IPS-18c (cell line): ENCODE data around the gene CRABP1.
A peak's percentile ranks its signal among the peaks of the same experiment; 100 is the strongest.

ENCODE experiments used
- H3K4me3 ChIP-seq: 2 replicates; pipeline ENCODE4 v1.7.0; 2013; ENCODE audit warnings: low read depth, mild to moderate bottlenecking, low read length, moderate library complexity; ENCODE audit not compliant: insufficient read depth
- H3K9me3 ChIP-seq: one replicate; pipeline ENCODE4 v1.6.1; 2013; ENCODE audit warnings: mild to moderate bottlenecking, low read length, moderate library complexity; ENCODE audit not compliant: control insufficient read depth, insufficient read depth

The CRABP1 gene

DNA sequence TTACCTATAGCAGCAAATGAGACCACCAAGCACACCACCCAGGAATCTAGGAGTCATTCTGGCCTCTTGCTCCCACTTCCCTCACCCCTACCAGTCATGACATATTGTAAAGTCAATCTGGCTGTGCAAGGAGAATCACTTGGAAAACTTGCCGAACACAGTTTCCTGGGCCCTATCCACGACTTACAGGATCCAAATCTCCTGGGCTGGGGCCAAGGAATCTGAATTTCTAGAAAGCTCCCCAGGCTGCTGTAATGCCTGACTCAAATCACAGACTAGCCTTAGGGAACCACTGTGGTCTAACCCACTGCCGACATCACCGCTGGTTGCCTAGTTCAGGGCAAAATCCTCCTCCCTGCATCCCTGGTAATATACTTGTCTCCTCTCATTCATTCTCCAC is 4.2 kb upstream of the CRABP1 start:
- no peak overlapping the region for H3K4me3 ChIP-seq

DNA sequence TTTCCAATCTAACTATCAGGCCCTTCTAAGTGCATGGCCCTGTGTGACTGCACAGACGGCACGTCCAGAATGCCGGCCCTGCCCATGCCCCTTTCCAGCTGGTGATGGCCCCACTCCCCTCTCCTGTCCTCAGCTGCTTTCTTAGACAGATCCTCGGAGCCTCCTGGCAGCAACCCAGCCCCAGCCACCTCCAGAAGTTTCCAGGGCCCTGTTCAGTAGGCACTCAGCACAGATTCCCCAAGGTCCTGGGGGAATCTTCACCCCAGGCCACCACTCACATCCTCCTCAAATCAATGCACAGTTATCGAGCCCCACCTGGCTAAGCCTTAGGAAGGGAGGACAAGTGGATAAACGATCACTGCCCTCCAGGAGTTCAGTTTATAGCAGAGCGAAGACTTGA is 1.4 kb upstream of the CRABP1 start:
- H3K9me3 ChIP-seq, result peaks cover 2% of the 10 kb centered on the region
- no peak overlapping the region for H3K4me3 ChIP-seq

More for the DNA sequence above, 4.2 kb upstream of the CRABP1 start:
- peaks cover 2% of the 10 kb centered on the region for H3K9me3 ChIP-seq

DNA sequence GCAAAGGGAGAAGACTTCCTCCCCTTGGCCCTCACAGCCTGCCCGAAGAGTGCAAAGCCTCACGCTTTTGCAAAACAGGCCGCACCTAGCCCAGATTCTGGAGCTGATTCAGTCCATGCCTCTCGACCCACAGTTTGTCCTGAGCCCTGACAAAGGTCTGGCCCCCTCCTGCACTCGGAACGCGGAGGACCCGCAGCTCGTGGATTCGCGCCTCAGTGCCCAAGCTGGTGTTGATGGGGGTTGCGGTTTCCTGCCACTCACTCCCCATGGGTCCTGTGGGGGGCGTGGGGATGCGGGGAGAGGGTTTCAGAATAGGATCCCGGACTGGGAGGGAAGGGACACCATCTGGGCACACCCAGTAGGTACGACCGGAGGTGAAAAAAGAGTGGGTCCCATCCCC is 594 bp upstream of the CRABP1 start:
- H3K4me3 ChIP-seq, result peak overlapping the region; percentile 84; the same call in 1 of the 2 replicates
- H3K9me3 ChIP-seq, result peaks cover 2% of the 10 kb centered on the region

DNA sequence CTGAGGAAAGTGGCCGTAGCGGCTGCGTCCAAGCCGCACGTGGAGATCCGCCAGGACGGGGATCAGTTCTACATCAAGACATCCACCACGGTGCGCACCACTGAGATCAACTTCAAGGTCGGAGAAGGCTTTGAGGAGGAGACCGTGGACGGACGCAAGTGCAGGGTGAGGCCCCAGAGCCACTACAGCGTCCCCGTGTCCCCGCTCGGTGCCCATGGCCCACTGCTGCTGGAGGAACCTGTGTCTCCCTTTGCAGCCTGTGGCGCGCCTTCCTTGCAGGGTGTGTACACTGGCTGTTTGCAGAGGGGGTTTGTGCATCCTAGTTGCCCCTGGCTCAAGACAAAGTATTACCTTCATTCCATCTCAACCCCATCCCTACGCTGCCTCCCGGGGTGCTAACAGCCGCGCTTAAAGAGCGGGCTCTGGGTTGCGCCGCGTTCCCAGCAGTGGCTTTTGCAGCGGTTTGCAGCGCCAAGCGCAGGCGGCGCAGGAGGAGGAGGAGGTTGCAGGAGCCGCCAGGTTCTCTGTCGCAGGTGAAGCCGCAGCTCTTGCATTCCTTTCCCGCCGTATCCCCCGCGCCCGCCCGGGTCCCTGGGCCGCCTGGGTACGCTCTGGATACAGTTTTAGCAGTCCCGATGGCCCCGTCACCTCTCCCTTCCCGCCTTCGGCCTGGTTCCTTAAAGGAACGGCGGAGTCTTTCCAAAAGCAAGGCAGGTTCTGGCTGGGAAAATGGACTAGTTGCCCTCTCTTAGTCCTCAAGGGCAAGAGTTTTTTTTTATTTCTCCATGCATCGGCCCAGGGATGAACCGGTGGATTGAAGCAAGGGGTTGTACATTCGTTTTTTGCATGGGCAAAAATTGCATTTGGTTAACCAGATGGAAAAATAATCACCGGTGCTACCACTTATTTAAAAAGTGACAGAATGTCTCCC is 1.2 kb downstream of the CRABP1 start:
- Histone ChIP-seq H3K9me3 (no peaks in the 10 kb centered on the region), H3K4me3 (peak overlapping the region; percentile 84)

DNA sequence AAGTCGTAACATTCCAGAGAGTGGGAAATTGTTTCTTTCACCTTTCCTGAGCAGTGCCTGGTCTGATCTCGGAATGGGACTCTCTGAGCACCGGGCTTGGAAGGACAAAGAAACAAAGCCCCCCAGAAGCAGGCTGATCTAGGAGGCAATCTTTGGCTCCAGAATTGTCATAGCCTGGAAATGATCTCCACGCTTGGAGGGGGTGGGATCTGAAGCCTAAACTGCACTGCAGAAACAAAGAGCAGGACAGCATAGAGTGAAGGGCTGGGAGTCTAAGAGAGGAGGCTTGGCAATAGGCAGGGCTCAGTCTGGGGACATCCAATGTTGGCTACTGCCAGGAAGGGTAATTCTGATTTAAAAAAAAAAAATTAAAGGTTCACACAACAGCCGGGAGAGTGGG is 1.9 kb downstream of the CRABP1 start:
- no peak overlapping the region; the same call in 1 of the 2 replicates for H3K4me3 ChIP-seq

DNA sequence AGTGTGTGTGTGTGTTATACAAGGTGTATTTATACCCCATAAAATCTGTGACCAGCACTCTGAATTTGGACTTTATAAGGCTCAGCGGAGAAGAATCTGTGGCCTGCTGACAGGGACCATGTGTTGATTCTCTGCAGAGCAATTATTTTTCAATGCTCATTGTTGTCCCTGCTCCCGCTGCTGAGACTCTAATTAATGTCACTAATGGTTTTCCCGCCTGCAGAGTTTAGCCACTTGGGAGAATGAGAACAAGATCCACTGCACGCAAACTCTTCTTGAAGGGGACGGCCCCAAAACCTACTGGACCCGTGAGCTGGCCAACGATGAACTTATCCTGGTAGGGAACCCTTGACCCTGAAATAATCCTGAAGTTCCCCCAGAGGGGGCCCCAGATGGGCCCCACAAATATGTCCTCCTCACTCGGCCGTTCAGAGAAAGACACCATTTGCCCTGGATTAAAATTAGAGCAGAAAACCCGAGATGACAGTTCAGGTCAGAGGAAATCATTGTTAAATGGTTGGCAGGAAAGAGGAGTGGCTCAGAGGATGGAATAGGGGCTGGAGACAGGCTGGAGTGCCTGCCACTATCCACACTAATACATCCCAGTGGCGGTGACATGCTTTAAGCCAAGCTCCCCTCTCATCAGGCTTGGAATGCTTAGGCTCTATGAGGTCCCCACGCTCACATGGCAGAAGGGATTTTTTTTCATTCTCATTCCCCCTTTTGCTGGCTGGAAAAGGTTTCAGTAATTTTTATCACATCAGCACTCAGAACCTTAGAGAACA is 3.3 kb downstream of the CRABP1 start:
- no peaks in the 10 kb centered on the region for H3K9me3 ChIP-seq
- no peak overlapping the region for H3K4me3 ChIP-seq

More for the DNA sequence above, 1.9 kb downstream of the CRABP1 start:
- H3K9me3 ChIP-seq, result no peaks in the 10 kb centered on the region

DNA sequence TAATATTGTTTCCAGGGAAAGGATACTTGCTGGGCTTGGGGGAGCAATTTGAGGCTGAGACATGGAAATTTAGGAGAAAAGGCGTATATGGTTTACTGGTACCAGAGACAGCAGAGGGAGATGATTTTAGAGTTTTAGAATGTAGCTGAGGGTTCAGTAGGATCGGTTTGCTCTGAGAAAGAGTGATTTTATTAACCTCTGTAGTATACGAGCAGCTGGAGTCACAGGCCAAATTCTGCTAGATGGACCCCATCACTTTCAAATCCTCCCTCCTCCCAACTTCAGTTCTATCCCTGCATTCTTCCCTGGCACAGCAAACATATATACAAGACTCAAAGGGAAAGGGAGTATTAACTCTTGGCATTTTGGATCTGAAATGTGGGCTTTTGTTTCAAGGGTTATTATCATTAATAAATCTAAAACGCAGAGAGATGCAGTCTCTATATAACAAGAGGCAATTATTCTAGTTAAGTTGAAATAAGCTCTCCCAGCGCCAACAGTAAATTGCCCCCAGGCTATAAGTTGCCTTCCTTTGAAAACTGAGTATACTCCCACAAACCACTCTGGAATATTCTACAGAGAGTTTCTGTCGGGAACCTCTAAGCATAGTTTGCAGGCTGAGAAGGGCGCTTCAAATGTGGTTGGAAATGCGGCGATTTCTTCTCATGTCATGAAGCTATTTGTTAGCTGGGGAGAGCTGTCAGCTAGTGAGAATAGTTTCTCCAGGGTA is 5.4 kb downstream of the CRABP1 start:
- H3K4me3 ChIP-seq, result no peak overlapping the region

DNA sequence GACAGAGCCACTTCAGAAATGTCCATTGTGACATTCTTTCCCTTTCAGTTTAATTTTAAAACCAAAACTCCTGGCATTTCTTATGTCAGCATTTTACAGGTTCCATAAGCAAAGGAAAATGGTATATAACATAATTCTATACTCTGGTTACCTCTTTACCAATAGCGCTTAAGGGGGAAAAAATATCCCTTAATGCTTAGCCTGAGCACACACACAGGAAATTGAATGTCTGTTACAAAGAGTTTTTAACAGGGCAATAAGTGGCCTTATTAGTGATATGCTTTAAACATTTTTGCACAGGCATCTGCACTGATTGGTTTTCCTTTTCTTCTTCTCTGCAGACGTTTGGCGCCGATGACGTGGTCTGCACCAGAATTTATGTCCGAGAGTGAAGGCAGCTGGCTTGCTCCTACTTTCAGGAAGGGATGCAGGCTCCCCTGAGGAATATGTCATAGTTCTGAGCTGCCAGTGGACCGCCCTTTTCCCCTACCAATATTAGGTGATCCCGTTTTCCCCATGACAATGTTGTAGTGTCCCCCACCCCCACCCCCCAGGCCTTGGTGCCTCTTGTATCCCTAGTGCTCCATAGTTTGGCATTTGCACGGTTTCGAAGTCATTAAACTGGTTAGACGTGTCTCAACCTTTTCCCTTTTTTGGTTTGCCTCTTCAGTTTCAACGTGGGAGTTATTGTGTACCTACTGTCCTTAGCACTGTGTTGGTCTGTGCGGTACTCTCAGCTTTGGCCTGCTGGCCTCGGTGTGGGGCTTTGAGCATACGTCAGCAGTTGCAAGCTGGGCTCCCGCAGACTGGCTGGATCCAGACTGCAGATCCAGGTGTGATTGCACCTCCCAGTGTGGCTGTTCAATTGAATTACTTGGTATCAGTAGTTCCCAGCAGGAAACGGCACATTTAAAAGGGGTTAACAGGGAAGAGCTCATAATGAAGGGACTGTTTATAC is 7.7 kb downstream of the CRABP1 start:
- H3K4me3 ChIP-seq, result no peak overlapping the region
- H3K9me3 ChIP-seq, result no peaks in the 10 kb centered on the region

More for the DNA sequence above, 5.4 kb downstream of the CRABP1 start:
- H3K9me3 ChIP-seq, result no peaks in the 10 kb centered on the region

DNA sequence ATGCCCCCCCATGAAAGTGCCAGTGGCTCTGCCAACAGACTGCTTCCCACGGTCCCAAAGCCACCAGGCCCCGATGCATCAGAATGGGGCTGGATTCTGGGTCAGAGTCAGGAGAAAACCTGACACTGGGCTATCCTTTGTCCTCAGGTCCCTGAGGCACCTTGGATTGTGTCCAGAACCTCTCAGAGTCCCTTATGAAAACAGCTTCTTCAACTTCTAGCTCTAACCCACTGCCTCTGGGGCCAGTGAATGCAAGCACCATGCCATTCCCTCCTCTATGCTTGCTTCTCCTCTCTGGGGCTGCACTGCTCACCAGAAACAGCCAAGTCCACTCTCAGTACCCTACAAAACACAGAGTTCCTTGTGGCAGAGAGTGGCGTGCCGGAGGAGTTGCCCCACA is 9.9 kb downstream of the CRABP1 start:
- H3K4me3 ChIP-seq, result no peak overlapping the region
- H3K9me3 ChIP-seq, result no peaks in the 10 kb centered on the region

DNA sequence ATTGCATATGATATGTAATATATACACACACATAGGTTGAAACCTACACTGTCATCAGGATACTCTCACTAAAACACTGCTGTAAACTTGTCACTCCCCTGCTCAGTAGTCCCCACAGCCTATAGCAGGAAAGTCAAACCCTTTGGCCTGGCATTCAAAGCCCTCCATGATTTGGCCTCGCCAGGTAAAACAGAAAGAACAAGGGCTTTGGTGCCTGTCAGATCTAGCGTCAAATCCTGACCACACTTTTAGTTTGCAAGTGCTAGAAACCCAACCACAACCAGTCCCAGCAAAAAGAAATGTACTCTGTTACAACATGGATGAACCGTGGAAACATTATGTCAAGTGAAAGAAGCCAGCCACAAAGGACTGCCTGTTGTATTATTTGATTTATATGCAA is 11.4 kb downstream of the CRABP1 start:
- H3K4me3 ChIP-seq, result no peak overlapping the region
- H3K9me3 ChIP-seq, result no peaks in the 10 kb centered on the region

DNA sequence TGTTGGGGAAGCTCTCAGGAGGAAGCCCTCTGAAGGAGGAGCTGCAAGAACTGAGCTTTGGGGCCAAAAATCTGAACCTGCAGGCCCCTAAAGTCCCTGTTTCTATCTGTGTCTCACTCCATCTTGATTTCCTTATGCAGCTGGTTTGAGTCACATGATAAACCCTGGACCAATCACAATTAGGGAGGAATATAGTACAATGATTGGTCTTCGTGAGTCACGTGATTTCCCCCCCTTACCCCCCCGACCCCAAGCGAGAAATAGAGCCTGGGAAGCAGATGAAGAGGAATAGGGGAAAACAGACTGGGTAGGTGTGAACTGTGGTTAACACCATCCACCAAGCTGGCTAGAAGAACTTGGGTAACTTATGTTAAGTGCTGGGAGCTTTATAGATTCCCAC is 12.9 kb downstream of the CRABP1 start:
- no peak overlapping the region for H3K4me3 ChIP-seq

DNA sequence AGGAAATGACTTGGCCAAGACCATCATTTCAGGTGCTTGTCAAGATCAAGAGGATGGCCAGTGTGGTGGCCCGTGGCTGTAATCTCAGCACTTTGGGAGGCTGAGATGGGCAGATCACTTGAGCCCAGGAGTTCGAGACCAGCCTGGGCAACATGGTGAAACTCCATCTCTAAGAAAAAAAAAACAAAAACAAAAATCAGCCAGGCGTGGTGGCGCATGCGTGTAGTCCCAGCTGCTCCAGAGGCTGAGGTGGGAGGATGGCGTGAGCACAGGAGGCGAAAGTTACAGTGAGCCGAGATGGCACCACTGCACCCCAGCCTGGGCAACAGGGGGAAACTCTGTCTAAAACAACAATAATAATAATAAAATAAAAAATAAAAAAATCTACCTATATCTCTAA is 15.0 kb downstream of the CRABP1 start:
- Histone ChIP-seq H3K4me3 (no peak overlapping the region), H3K9me3 (no peaks in the 10 kb centered on the region)

More for the DNA sequence above, 12.9 kb downstream of the CRABP1 start:
- no peaks in the 10 kb centered on the region for H3K9me3 ChIP-seq

DNA sequence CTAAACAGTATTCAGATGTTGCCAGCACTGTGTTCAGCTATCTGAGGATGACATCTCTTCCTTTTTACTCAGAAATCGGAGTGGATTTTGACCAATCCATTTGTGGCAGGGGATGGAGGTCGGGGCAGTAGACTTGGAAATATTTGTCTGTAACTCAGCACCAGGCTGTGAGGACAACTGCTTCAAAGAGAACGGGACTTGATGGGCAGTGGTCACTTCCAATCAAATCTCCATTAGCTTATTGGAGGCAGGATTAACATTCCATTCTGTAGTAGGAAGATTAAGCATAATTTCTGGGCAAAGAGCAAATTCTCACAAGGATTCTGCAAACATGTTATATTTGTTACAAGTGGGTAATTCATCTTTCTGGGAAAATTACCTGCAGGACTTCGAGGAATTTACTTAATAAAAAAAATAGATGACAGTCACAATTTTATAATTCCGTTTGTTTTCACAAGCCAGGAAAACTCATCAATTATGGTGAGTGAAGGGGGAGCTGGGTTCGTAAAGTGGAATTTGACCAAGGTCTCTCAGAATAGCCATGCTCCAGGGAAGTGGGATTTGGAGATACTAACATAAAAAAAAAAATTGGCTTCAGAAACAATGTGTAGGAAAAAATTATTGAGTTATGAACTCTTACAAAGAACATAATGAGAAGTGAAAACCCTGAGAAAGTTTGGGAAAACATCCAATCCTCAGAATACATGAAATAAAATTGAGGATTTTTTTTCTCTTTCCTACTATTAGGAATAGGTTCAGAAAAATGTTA is 18.1 kb downstream of the CRABP1 start:
- no peaks in the 10 kb centered on the region for H3K9me3 ChIP-seq
- H3K4me3 ChIP-seq, result no peak overlapping the region

DNA sequence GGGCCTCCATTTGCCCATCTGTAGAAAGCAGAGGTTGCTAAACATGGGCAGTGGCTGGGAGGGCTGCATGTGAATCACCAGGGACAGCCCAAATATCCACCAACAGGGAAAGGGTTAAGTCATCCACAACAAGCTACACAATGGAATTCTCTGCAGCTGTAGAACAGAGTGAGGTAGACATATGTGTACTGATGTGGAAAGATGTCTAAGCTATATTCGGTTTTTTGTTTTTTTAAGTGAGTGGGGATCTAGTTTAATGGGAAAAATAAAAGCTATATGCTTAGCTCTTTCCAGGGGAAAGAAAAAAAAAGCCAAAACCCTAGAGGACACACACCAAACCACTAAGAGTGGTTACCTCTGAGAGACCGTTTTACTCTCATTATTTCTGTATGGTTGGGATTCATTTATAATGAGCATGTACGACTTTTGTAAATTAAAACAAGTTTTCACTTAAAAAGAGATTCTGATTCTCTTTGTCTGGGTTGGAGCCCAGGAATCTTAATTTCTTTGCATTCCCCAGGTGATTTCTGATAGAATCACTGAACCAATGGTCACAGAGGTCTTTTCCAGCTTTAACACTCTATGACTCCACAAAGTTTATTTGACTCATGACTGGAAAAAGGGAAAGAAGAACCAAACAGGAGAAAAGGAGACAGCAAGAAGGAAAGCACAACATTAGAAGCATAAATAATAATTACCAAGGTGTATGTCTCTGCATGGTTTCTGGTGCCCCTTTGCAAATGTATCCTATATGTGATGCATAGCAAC is 19.1 kb downstream of the CRABP1 start:
- Histone ChIP-seq H3K9me3 (no peaks in the 10 kb centered on the region), H3K4me3 (no peak overlapping the region)

DNA sequence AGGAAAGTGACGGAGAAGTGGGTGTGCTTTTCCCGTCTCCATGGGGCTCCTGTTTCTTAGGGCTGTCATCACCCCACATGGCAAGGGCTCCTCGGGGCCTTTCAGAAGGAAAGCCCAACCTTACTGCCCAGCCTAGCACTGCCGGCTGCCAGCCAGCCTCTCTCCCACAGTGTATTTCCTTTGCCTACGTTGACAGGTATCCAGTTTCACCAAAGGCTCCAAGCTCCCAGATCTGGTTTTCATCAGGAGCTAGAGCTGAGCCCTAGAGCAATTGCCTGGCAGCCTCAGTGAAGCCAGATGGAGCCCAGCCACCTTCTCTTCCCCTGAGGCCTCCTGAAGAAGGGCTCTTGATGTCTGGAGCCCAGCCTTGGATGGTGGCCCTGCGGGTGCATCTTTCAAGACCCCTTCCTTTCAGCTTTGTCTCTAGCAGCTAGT is 20.2 kb downstream of the CRABP1 start:
- Histone ChIP-seq H3K9me3 (no peaks in the 10 kb centered on the region), H3K4me3 (no peak overlapping the region)
